Activated gamma-delta T cell treated with anti-CD3 and anti-CD28 coated beads, Interleukin-2, amount 50 U/mL, for 16 hours (primary cell): ENCODE measurements around the gene GNG3.
"Not testable (repeated sequence)": the region's sequence is repeated elsewhere in the genome, so short reads cannot be mapped to it uniquely, and the experiment has no call there.

ENCODE experiments used
- DNase-seq: peaks from one replicate; pipeline ENCODE4 v3.0.0-alpha.2; 2020; ENCODE audit warnings: low read depth

The GNG3 gene

GRCh38 chr11:62707277-62707861 lies at the start of gene GNG3, which contains the start of gene BSCL2:
Gene GNG3, plus strand, starts transcription at chr11:62707676. Its CDS starts 620 bp downstream, at chr11:62708296.
Gene BSCL2, minus strand, starts transcription at chr11:62707424. Its CDS starts 229 bp downstream, at chr11:62707195.
- no peak for DNase-seq

GRCh38 chr11:62664405-62665074 lies 42.9 kb upstream of the GNG3 start:
- no peak for DNase-seq

GRCh38 chr11:62665075-62665598 lies 42.3 kb upstream of the GNG3 start, which contains the start of the genes C11orf98 and CSKMT:
Gene C11orf98, minus strand, starts transcription at chr11:62665210. Its CDS starts 41 bp downstream, at chr11:62665169.
Gene CSKMT, plus strand, starts transcription at chr11:62665312. Its CDS starts 568 bp downstream, at chr11:62665880.
- DNase-seq = peak; percentile 94

- DNase-seq = peak; percentile 55
Measured at GRCh38 chr11:62665599-62666258, 41.7 kb upstream of the GNG3 start.

DNA sequence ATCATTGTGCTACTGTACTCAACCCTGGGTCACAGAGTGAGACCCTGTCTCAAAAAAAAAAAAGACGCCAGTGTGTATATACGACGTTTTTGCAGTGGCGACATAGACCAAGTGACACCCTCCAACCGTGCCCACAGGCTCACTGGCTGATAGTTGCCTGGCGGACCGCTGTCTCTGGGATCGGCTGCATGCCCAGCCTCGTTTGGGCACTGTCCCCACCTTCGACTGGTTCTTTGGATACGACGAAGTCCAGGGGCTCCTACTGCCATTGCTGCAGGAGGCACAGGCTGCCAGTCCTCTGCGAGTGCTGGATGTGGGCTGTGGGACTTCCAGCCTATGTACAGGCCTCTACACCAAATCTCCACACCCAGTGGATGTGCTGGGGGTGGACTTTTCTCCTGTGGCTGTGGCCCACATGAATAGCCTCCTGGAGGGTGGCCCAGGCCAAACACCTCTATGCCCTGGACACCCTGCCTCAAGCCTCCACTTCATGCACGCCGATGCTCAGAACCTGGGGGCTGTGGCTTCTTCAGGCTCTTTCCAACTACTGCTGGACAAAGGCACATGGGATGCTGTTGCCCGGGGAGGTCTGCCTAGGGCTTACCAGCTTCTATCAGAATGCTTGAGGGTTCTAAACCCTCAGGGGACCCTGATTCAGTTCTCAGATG lies 41.1 kb upstream of the GNG3 start:
- no peak for DNase-seq

DNA sequence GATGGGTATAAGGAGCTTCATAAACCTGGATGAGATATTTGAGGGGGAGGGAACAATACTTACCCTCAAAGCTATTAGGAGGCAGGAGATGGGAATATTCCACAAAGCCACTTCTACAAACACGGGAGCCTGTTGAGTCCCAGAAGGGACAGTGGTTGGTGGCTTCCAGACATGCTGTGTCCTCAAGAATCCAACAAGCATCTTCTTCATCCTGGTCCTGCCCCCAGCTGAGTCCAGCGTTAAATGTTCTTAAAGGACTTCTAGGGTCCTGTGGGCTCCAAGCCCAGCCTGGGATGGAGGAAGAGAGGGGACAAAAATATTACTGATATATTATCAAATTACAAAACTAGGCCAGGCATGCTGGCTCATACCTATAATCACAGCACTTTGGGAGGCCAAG lies 40.0 kb upstream of the GNG3 start:
- DNase-seq = no peak

GRCh38 chr11:62669420-62670161 lies 37.9 kb upstream of the GNG3 start:
- DNase-seq = no peak

DNA sequence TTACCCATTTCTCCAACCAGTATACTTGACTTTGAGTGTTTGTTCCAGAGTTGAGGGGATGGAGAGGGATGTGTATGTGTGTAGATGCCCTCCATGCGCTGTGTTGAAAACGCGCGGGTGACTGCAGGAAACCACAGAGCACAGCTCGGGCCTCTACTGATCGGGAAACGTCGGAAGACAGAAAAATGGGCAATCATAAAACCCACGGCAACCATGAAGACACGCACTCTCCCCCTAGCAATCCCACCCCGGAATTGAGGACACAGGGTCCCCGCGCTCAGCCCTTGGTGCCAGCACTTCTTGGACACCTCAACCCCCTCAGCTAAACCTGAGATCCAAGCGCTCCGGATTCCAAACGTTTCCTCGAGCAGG lies 36.3 kb upstream of the GNG3 start:
- no peak for DNase-seq

GRCh38 chr11:62671608-62672389 lies 35.7 kb upstream of the GNG3 start, which contains the start of the genes LBHD1 and UQCC3:
Gene LBHD1, minus strand, starts transcription at chr11:62672267. Its CDS starts 2,236 bp downstream, at chr11:62670031.
Gene UQCC3, plus strand, starts transcription at chr11:62671673. Its CDS starts 73 bp downstream, at chr11:62671746.
- DNase-seq = peak; percentile 65

DNA sequence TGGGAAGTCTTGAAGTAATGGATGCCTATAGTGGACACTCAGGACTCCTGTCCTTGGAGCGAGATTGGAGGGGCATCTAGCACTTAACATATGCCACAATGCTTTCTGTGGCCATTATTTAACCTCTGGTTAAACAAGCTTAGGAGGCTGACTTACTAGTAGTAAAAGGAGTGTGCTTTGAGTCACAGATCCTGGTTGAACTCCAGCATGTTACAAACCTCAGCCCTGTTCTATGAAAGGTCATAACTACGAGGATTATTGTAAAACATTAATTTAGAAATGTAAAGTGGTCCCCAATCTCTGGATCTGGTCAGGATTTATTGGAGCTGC lies 34.3 kb upstream of the GNG3 start:
- no peak for DNase-seq

GRCh38 chr11:62675415-62675814 lies 32.1 kb upstream of the GNG3 start:
- not testable (repeated sequence) for DNase-seq

DNA sequence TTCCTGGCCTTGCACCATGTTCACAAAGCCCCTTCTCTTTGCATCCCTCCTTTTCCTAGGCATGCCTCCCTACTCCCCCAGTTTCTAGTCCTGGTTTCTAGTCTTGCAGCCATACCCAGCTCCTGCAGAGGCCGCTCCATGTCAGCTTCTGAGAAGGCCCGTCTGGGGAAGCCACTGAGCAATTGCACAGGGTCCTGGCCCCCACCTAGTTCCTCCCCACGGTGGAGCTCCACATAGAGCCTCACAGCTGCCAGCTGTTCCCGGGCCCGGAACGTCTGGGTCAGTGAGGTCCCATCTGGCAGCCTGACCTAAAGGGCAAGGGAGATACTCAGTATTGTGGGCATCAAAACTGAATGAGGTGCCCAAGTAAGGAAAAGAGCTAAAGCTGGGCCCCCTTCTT lies 30.8 kb upstream of the GNG3 start:
- no peak for DNase-seq

- no peak for DNase-seq
Measured at GRCh38 chr11:62677156-62677555, 30.3 kb upstream of the GNG3 start.

GRCh38 chr11:62677714-62678113 lies 29.8 kb upstream of the GNG3 start:
- no peak for DNase-seq

DNA sequence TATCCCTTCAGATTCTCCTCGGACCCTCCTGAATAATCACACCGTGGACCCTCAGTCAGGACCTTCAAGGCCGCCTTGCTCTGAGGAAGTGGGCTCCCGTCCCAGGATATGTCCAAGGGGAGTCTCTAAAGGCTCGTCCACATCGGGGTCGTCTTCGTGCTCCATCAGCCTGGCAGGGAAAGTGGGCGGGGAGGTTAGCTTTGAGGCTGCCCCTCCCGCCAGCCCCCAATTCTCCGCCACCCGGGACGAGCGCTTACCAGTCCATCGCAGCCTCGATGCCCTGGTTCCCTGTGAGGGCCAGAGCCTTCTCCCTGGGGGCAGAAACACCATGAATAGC lies 29.1 kb upstream of the GNG3 start:
- no peak for DNase-seq

- DNase-seq = peak; percentile 81
Measured at GRCh38 chr11:62678770-62679696, 28.4 kb upstream of the GNG3 start, which contains the start of gene UBXN1. Gene UBXN1, minus strand, starts transcription at chr11:62679073. Its CDS starts 150 bp downstream, at chr11:62678923.

DNA sequence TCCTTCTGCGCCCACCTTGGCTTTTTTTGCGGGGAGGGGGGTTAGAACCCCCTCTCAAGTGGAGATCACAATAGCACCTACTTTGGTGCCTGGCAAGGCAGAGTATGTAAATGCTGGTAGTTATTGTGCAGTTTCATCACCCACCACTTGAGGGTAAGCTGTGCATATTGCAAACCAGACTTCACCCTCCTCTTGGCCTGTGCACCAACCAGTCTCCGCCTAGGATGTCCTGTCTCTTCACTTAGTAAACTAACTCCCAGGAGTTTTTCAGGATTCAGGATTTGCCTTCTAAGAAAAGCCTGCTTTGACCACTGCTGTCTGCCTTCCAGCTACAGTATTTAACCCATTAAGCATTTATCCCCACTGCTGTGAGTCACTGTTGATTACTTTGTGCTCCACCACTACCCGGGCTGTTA lies 26.6 kb upstream of the GNG3 start:
- no peak for DNase-seq

DNA sequence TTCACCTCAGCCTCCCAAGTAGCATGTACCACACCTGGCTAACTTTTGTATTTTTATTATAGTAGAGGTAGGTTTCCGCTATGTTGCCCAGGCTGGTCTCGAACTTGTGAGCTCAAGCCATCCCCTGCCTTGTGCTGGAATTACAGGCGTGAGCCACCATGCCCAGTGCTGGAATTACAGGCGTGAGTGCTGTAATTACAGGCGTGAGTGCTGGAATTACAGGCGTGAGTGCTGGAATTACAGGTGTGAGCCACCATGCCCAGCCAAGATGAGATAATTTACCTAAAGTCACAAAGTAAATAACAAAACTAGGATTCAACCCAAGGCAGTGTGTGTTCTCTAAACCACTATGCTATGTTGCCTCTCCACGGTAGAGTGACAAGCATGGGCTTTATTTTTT lies 25.0 kb upstream of the GNG3 start:
- no peak for DNase-seq
